COR-L47 (cell line): Measurements from ENCODE around the gene HES4.
"Not testable (repeated sequence)": the region's sequence is repeated elsewhere in the genome, so short reads cannot be mapped to it uniquely, and the experiment has no call there.

Experiments
- DNase-seq: peaks from one replicate; lab custom pipeline; 2025; lab: John Stamatoyannopoulos, UW

Gene HES4

DNA sequence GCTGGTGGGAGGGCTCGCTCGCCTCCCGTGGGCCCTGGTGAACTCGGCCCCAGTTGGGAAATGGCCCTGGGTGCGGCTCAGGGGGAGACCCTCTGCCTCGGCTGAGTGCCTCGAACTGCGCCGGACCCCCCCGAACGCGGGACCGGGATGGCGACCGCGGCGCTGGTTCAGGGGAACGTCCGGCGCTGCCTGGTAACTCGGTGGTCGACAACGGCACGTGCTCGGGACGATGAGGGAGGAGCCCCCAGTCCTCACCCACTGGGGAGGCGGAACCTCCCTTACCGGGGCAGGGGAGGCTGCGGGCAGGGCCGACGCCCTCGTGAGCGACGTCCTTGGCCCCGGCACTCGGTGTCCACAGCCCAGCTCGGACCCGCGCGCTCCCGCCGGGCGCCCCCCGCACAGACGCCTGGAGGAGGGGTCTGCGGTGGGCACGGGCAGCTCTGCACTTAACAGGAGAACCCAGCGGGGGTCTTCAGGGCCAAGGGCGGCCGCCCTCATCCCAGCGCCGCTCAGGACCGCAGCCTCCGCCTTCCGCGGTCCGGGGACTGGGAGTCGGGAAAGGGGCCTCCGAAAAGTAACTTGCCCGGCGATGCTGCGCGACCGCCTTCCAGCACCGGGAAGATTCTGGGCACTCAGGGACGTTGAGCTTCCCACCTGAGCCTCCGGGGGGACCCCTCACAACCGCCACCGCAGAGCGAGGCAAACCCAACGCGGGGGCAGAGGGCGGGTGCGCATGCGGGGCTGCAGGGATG is 1.7 kb downstream of the HES4 start:
- DNase-seq = no peak

DNA sequence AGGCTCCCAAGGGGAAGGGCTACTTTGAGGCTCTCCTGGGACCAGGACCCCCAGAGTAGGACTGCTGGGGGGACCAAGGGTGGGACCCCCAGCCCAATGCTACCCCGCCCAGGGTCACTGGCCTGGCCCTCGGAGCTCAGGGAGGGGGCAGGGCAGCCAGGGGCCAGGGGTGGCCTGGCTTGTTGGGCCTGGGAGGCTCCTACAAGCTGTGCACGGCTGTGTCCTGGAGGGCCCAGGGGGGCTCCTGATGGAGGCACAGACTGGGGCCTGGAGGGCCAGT is 2.2 kb downstream of the HES4 start:
- DNase-seq = no peak

DNA sequence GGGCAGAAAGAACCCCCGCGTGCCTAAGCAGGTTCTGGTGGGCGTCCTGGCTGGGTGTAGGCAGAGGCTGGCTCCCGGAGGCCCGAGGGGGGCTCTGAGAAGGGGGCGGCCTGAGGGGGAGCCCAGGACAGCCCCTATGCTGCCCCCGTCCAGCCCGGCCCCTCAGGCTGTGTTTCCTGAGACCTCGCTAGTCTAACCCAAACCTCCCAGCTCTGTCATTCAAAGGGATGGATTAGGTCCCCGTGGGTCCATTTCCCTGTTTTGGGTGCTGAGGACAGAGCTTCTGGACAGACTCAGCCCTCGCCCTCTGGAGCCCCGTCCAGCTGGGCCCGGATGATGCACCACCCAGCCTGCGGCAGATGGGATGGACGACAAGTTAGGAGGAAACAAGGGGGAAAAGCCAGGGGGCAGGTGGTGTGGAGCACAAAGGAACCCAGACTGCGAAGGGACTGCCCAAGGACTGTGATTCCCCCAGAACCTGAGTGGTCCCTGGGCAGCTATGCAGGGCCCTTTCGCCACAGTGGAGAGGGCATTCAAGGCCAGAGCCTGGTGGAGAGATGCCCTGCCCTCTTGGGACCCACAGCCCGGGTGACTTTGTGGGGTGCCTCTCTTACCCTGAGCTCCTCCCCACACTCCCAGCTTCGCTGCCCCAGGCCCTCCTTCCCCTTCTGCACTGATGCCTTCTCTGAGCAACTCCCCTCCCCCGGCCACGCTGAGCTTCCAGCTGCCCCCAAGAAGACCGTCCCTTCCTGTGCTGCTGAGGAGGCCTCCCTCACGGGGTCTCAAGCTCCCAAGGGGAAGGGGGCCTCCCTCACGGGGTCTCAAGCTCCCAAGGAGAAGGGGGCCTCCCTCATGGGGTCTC is 2.8 kb downstream of the HES4 start:
- DNase-seq = no peak

DNA sequence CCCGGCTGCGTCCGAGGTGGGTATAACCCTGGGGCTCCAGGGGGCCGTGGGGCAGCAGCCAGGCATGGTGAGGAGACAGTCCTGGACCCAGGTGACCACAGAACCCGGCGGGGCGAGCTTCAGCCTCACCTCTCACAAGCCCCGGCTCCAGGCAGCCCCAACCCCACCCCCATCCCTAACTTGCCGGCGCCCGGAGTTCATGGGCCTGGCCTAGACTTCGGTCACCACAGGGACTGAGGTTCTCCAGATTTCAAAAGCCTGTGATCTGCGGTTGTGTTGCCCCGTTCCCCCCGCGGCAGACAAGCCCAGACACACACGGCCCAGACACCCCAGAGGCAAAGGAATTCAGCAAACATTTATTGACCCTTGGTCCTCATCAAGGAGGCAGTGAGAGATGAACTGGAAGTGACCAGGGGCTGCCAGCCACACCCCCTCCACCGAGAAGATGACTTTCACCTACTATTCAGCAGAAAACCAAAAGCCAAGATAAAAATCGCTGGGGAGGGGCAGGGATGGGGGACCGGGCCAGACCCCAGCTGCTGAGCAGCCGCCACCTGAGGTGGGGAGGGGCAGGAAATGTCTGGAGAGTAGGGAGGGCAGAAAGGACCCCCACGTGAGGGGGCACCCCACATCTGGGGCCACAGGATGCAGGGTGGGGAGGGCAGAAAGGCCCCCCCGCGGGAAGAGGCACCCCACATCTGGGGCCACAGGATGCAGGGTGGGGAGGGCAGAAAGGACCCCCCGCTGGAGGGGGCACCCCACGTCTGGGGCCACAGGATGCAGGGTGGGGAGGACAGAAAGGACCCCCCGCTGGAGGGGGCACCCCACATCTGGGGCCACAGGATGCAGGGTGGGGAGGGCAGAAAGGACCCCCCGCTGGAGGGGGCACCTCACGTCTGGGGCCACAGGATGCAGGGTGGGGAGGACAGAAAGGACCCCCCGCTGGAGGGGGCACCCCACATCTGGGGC is 3.9 kb downstream of the HES4 start:
- no peak for DNase-seq

DNA sequence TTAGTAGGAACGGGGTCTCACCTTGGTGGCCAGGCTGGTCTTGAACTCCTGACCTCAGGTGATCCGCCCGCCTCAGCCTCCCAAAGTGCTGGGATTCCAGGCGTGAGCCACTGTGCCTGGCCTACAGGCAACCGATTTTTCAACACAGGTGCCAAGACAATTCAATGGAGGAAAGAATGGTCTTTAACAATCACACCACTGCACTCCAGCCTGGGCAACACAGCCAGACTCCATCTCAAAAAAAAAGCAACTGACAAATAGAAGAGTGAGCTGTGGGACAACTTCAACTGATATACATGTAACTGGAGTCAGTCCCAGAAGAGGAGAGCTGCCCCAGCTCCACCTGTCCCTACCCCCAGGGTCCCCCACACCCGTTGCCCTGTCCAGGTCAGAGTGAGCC is 5.4 kb downstream of the HES4 start:
- not testable (repeated sequence) for DNase-seq

DNA sequence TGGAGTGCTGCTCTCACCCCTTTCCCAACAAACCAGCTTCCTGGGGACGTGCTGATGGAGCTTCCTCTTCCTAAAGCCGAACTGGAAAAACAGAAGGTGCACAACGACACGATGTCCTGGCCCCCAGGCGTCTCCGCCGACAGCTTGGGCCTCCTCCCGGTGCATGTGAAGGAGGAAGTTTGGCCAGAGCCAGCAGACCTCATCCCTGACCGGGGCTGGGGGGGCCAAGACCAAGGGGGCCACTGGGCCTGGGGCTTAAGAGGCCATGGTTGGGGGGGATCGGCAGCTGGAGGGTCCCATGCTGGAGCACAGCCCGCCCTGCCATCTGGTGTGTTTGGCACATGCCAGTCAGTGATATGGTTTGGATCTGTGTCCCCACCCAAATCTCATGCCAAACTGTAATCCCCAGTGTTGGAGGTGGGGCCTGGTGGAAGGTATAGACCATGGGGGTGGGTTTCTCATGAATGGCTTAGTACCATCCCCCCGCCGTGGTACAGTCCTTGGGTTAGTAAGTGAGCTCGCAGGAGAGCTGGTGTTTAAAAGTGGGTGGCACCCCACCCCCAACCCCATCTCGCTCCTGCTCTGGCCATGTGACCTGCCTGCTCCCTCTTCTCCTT is 6.4 kb downstream of the HES4 start:
- DNase-seq = no peak

DNA sequence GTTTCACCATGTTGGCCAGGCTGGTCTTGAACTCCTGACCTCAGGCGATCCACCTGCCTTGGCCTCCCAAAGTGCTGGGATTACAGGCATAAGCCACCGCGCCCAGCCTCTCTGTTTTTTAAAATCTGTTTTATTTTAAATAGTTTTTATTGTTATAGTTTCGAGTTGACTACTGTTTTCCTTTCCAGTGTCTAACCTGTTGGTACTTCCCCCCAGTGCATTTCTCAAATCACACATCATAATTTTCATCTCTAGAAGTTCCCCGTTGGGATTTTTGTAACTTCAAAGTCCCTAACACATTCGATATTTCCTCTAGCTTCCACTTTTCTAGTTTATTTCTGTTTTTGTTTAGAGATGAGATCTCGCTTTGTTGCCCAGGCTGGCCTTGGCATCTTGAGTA is 7.5 kb downstream of the HES4 start:
- DNase-seq = no peak

DNA sequence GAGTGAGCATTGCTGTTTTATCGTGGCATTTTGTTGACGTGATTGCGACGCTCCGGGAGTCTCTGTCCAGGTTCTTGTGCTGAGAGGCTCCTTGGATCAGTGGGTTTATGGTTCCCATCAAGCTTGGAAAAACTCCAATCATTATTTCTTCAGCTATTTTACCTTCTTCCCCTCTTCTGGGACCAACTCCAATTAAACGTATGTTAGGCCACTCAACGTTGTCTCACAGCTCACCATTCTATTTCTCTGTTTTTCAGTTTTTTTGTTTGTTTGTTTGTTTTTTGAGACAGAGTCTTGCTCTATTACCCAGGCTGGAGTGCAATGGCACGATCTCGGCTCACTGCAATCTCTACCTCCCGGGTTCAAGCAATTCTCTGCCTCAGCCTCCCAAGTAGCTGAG is 8.0 kb downstream of the HES4 start:
- no peak for DNase-seq

DNA sequence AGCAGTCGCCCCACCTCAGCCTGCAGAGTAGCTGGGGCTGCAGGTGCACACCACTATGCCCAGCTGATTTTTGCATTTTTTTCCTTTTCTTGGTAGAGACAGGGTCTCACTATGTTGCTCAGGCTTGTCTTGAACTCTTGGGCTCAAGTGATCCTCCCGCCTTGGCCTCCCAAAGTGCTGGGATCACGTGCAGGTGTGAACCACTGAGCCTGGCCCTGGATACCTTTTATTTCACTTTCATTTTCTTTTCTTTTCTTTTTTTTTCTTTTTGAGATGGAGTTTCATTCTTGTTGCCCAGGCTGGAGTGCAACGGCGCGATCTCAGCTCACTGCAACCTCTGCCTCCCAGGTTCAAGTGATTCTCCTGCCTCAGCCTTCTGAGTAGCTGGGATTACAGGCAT is 8.6 kb downstream of the HES4 start:
- not testable (repeated sequence) for DNase-seq

DNA sequence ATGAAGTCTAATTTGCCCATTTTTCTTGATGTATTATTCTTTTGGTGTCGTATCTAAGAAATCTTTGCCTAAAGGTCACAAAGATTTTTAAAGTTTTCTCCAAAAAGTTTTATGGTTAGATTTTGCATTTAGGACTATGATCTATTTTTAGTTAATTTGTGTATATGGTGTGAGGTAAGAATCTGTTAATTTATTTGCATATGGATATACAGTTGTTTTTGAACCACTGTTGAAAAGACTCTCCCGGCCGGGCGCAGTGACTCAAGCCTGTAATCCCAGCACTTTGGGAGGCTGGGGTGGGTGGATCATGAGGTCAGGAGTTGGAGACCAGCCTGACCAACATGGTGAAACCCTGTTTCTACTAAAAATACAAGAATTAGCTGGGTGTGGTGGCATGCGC is 11.8 kb downstream of the HES4 start:
- DNase-seq = not testable (repeated sequence)

DNA sequence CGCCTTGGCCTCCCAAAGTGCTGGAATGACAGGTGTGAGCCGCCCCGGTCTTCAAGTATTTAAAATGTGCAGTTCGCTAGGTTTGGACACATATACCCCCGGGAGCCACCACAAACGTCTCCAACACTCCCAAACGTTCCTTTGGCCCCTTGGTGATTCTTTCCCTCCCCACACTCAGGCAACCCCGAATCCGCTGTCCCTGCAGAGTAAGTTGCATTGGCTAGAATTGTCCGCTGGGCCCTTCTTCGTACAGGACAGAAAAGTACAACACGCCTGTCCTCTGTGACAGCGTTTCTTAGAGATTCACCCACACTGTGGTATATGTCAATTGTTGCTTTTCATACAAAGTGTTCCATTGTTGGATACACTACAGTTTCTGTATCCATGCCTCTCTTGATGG is 14.8 kb downstream of the HES4 start:
- DNase-seq = no peak

DNA sequence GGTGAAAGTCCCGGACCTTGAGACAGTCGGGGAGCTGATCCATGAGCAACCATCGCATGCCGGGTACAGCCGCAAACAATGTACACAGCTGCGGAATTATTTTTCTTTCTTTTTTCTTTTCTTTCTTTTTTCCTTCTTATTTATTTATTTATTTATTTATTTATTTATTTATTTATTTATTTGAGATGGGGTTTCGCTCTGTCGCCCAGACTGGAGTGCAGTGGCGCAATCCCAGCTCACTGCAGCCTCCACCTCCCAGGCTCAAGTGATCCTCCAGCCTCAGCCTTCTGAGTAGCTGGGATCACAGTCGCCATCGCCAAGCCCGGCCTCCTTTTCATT is 15.5 kb downstream of the HES4 start:
- DNase-seq = no peak

DNA sequence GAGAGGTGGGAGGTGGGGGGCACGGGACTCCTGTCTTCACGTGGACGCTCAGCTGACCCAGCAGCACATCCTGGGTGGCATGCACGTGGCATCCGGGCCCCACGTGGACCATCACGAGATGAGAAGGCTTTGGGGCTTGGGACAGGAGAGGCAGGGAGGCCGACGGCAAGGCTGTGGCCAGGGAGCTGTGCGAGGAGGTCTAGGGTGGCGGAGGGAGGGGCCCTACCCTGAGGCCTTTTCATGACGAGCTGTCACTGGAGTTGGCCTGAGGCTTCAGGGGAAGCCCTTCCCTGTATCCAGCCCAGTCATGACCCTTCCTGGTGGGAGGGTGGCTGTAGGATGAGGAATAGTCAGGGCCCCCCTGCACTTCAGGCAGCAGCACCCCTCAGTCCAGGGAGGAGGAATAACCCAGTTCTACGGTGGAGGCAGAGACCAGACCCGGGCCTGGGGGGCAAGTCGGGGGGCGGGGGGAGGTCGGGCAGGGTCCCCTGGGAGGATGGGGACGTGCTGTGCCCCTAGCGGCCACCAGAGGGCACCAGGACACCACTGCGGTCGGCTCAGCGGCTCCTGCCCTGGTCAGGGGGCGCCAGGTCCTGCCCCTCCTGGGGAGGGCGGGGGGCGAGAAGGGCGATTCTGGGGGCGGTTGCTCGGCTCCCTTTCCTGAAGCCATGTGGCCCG is 16.0 kb downstream of the HES4 start:
- peak; percentile 12 for DNase-seq

DNA sequence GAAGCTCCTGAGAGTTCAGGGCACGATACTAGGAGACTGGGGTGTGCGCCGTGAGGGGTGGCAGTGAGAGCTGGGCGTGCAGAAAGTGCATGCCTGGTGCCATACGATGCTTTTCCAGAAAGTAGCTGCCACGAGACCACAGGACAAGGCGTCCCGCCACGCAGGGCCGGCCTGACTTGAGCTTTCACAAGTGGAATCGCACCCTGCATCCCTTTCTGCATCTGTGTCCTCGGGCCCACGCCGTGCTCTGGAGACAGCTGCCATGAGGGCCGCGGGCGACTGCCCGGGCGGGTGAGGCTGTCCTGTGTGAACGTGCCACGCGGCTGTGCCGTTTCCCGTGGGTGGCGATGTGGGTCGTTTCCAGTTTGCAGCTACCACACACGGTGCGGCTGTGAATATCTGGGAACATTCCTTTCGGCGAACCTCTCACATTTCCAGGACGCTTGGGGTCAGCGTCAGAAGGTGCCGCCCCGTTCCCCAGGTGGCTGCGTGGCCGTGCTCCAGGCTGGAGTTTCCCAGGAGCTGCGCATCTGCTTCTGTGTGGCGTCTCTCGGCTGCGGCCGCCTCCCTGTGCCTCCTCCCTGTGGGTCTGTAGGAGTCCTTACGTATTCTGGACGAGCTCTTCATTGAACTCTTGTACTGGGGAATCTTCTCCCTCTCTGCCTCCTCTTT is 17.0 kb downstream of the HES4 start:
- DNase-seq = no peak

DNA sequence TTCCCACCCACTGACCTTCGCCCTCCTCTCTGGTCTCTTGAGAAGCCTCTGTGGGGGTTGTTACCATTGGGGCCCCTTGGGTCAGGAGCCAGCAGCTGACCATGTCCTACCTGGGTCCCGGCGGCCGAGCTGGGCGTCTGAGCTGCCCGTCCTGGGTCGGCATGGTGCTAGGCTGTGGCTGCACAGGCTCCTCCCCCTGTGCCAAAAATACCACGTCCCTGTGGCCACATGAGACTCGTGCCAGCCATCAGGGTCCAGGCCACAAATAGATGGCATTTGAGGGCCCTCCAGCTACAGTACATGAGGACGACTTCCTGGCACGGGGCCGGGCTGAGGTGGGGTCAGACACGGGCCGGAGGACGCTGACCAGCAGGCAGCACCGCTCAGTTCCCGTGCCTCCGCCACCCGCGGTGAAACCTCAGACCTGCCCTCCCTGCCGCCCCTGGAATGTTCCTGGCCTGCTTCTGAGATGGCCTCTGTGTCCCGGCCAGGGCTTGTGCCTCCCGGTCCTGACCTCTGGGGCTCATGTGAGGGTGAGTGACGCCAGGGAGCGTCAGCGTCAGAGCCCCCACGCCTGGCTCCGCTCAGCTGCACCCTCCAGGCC is 17.8 kb downstream of the HES4 start, which contains the start of gene PERM1:
Gene PERM1, minus strand, starts transcription at position 139 of the 604 bp plus-strand sequence. CDS start 1,064 bp downstream, outside the sequence.
- DNase-seq = no peak

DNA sequence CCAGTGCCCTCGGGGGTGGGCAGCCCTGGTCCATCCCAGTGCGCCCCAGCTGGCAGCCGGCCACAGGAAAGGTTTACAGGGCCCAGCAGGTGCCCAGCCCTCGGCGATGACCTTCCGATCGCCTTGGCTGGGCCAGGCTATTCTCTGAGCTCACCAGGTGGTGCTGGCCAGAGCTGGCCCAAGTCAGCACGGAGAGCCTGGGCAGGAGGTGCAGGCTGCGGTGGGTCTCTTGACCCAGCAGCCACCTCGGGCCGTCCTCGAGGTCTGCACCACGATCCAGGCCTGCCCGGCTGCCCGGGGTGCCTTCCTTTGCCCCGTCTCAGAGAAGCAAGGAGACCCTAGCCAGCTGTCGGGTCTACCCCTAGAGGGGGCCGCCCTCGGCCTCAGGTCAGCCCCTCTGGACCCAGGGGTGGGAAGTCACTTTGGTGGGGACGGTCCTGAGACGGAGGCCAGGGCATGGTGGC is 18.4 kb downstream of the HES4 start:
- no peak for DNase-seq

DNA sequence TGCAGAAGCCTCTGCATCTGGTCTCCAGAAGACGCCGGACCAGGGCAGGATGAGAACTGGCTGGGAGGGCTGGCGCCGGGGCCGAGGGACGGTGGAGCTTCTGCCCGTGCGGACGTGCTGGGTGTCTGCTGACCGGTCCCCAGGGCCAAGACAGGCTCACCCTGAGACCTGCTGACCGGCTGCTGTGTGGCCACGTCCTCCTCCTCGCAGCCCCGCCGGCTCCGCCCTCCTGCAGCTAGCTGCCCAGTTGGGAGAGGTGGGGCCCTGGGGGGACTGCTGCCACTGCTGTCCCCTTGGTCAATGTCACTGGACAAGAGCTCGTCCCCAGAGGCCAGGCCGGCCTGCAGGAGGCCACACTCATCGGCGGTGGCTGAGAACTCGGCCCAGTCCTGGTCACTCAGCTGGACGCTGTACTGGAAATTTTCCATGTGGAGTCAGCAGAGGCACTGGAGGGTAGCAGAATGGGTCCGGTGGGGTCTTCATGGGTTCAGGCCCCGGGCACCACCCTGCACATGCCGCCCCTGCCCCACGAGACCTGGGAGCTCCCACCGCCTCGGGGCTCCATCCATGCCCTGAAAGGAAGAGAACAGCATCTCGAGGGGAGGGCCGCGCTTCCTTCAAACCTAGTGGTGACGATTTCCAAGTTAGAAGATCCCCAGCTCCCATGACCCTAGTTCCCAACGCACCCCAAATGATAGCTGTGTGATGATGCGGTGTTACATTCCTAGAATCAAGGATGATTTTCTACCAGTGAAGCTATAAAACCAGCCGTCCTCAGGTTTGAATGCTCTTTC is 19.1 kb downstream of the HES4 start:
- no peak for DNase-seq

DNA sequence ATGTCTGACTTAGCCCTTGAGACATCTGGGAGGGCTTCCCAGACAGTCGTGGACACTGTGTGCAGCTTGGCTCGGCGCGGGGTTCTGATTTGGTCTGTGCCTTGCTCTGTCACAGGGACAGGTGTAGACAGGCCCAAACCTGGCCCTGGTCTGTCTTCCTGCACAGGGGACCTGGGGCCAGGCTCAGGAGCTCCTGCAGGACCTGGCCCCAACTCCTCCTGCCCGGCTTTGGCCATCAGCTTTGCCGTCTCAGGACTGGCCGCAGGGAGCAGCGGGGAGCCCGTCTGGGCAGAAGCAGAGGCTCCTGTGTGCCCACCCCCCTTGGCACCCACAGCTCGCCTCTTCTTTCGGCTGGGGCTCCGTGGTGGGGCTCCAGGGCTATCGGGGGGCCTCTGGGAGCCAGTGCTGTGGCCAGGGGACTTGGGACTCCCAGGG is 19.7 kb downstream of the HES4 start:
- no peak for DNase-seq

DNA sequence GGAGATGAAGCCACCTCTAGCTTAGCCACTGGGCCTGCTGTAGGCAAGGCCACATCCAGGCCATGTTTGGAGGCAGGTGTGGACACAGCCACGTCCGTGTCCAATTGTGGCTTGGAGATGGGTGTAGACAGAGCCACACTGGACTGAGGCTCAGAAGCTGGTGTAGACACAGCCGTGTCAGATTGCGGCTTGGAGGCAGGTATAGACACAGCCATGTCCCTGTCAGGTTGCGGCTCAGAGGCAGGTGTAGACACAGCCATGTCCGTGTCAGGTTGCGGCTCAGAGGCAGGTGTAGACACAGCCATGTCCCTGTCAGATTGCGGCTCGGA is 20.2 kb downstream of the HES4 start:
- no peak for DNase-seq
